Cardiac muscle cell (in vitro differentiated cells and primary cell): ENCODE data around the gene GRK1. TPM values are rescaled to one million over a fixed set of nuclear protein-coding genes. Genes with fewer than 3 reads are reported as not detected.

Experiments used
- DNase-seq, 2 donors: peaks; one replicate each; pipeline versions ENCODE4 v3.0.0 to v3.0.0-alpha.2; 2010 to 2017; ENCODE audit warnings: low read depth in 1 of 2, low spot score in 1 of 2
- H3K27ac ChIP-seq: fragments of 200-600 bp; sonication (generic); 2 replicates; pipeline ENCODE4 v1.5.1; 2016
- H3K27me3 ChIP-seq: fragments of 200-600 bp; sonication (generic); 2 replicates; pipeline ENCODE4 v1.6.0; 2016; ENCODE audit warnings: control low read depth
- H3K36me3 ChIP-seq: fragments of 200-600 bp; sonication (generic); 2 replicates; pipeline ENCODE4 v1.5.1; 2016; ENCODE audit warnings: control low read depth
- H3K4me1 ChIP-seq: fragments of 200-600 bp; sonication (generic); 2 replicates; pipeline ENCODE4 v1.8.1; 2017; ENCODE audit warnings: low read depth, mild to moderate bottlenecking, mixed run types
- H3K4me3 ChIP-seq: fragments of 200-600 bp; sonication (generic); 2 replicates; pipeline ENCODE4 v1.5.1; 2016; ENCODE audit warnings: mild to moderate bottlenecking
- H3K9me3 ChIP-seq: fragments of 200-600 bp; sonication (generic); 2 replicates; pipeline ENCODE4 v1.5.1; 2017; ENCODE audit warnings: low read depth, mild to moderate bottlenecking, control low read depth
- CTCF ChIP-seq: IDR thresholded peaks from 2 replicates; pipeline ENCODE4 v1.5.1; 2012; ENCODE audit warnings: low read depth, mild to moderate bottlenecking, low read length
- polyA plus RNA-seq: library from polyadenylated mRNA; unstranded; fragments of >200 nt; fragmentation: Nextera tagmentation; extraction: Ambion mirVana; gene quantifications from 2 replicates; pipeline ENCODE4 v1.2.1, GENCODE V29; 2016
- total RNA-seq: library from RNA; depleted of rRNA; stranded (reverse); fragments of >200 nt; gene quantifications from 2 replicates; pipeline ENCODE4 v1.2.3, GENCODE V29; 2016

The GRK1 gene
- total and polyA plus RNA-seq, 2 experiments from 2014 or later, result 0.13 to 0.21 TPM

- no peak overlapping the region for H3K4me3 ChIP-seq
- no peak for TF ChIP-seq CTCF
- no peaks in the 10 kb centered on the region for H3K27me3 ChIP-seq
- H3K36me3 ChIP-seq, result peaks cover 38% of the 10 kb centered on the region
- no peaks in the 10 kb centered on the region for H3K4me1 ChIP-seq
- DNase-seq, result no peak
- H3K9me3 ChIP-seq, result no peaks in the 10 kb centered on the region
- no peak overlapping the region for H3K27ac ChIP-seq
Observed at GRCh38 chr13:113635048-113635420, 32.0 kb upstream of the GRK1 start.

- H3K4me1 ChIP-seq, result no peaks in the 10 kb centered on the region
- H3K4me3 ChIP-seq, result no peak overlapping the region
- H3K27me3 ChIP-seq, result no peaks in the 10 kb centered on the region
- no peaks in the 10 kb centered on the region for H3K9me3 ChIP-seq
- peaks cover 42% of the 10 kb centered on the region for H3K36me3 ChIP-seq
- H3K27ac ChIP-seq, result no peak overlapping the region
- TF ChIP-seq CTCF, result no peak
- no peak for DNase-seq
Observed at GRCh38 chr13:113635709-113636108, 31.3 kb upstream of the GRK1 start.

- Histone ChIP-seq H3K9me3 (no peaks in the 10 kb centered on the region), H3K4me1 (no peaks in the 10 kb centered on the region), H3K4me3 (no peak overlapping the region), H3K27ac (no peak overlapping the region), H3K36me3 (peaks cover 42% of the 10 kb centered on the region), H3K27me3 (no peaks in the 10 kb centered on the region)
- no peak for DNase-seq
- no peak for TF ChIP-seq CTCF
Observed at GRCh38 chr13:113636266-113636963, 30.6 kb upstream of the GRK1 start.

GRCh38 chr13:113637262-113638160 is 29.5 kb upstream of the GRK1 start:
- H3K4me3 ChIP-seq, result no peak overlapping the region
- no peak overlapping the region for H3K27ac ChIP-seq
- DNase-seq, result no peak
- no peaks in the 10 kb centered on the region for H3K9me3 ChIP-seq
- H3K36me3 ChIP-seq, result peaks cover 42% of the 10 kb centered on the region
- no peak for TF ChIP-seq CTCF
- H3K27me3 ChIP-seq, result no peaks in the 10 kb centered on the region
- no peaks in the 10 kb centered on the region for H3K4me1 ChIP-seq

GRCh38 chr13:113638173-113638746 is 28.8 kb upstream of the GRK1 start:
- no peak for TF ChIP-seq CTCF
- Histone ChIP-seq H3K9me3 (no peaks in the 10 kb centered on the region), H3K27me3 (no peaks in the 10 kb centered on the region), H3K27ac (no peak overlapping the region), H3K4me1 (no peaks in the 10 kb centered on the region), H3K36me3 (peaks cover 41% of the 10 kb centered on the region), H3K4me3 (no peak overlapping the region)
- no peak for DNase-seq
